HepG2 (cell line): ENCODE results near the gene STXBP2. TPM values are rescaled to one million over a fixed set of nuclear protein-coding genes. Genes with fewer than 3 reads are reported as not detected.

Experiments
- ATF5 ChIP-seq: sonication (generic); formaldehyde crosslinking; IDR thresholded peaks from 2 replicates; pipeline ENCODE4 v1.4.0; 2020; ENCODE audit warnings: mild to moderate bottlenecking, low read depth, missing genetic modification reagents
- ELF4 ChIP-seq: sonication (generic); formaldehyde crosslinking; IDR thresholded peaks from 2 replicates; pipeline ENCODE4 v1.5.0; 2020; ENCODE audit warnings: missing genetic modification reagents, mild to moderate bottlenecking, moderate library complexity, borderline replicate concordance
- HDAC1 ChIP-seq: sonication (generic); formaldehyde crosslinking; IDR thresholded peaks from 2 replicates; pipeline ENCODE4 v1.5.1; 2020; ENCODE audit warnings: mild to moderate bottlenecking, missing genetic modification reagents
- IRF9 ChIP-seq: sonication (generic); formaldehyde crosslinking; IDR thresholded peaks from 2 replicates; pipeline ENCODE4 v1.8.0; 2022; ENCODE audit warnings: missing genetic modification reagents, mild to moderate bottlenecking, borderline replicate concordance
- MED8 ChIP-seq: sonication (generic); formaldehyde crosslinking; IDR thresholded peaks from 2 replicates; pipeline ENCODE4 v1.8.1; 2023; ENCODE audit warnings: mild to moderate bottlenecking, missing genetic modification reagents; ENCODE audit not compliant: insufficient replicate concordance
- REST ChIP-seq, 2 experiments: IDR thresholded peaks; 2 replicates each; pipeline ENCODE4 v1.6.1; 2011 to 2012; ENCODE audit warnings: low read length in 2 of 2, borderline replicate concordance in 1 of 2, low read depth in 1 of 2, mild to moderate bottlenecking in 1 of 2, moderate library complexity in 1 of 2
- RXRB ChIP-seq: IDR thresholded peaks from 2 replicates; pipeline ENCODE4 v1.6.1; 2016; ENCODE audit warnings: borderline replicate concordance, missing genetic modification reagents, missing compliant biosample characterization
- U2AF1 ChIP-seq: fragments of 200-400 bp; formaldehyde crosslinking; optimal IDR thresholded peaks from 2 replicates; pipeline ENCODE3; 2017; ENCODE audit warnings: mild to moderate bottlenecking, low read depth, low read length
- ZMYM4 ChIP-seq: sonication (generic); formaldehyde crosslinking; IDR thresholded peaks from 2 replicates; pipeline ENCODE4 v1.8.1; 2023; ENCODE audit warnings: mild to moderate bottlenecking, missing genetic modification reagents
- ZNF274 ChIP-seq: sonication (generic); formaldehyde crosslinking; IDR thresholded peaks from 2 replicates; pipeline ENCODE4 v1.5.1; 2020; ENCODE audit warnings: mild to moderate bottlenecking, missing genetic modification reagents
- polyA plus RNA-seq, 8 experiments: library from polyadenylated mRNA; depleted of rRNA in 3 of 8; stranded (reverse) in 7 of 8; unstranded in 1 of 8; fragments of >200 nt; fragmentation: Illumina TruSeq in 4 of 8; extraction: Trizol in 4 of 8; gene quantifications; 2 replicates each; pipeline versions ENCODE4 v1.2.1 to v1.2.3, GENCODE V29; 2011 to 2016; ENCODE audit warnings: low read depth in 4 of 8, missing spikeins in 1 of 8, mixed read lengths in 1 of 8; ENCODE audit not compliant: insufficient read depth in 1 of 8
- total RNA-seq, 5 experiments: library from RNA; depleted of rRNA; stranded (reverse); fragments of >200 nt; fragmentation: Illumina TruSeq; extraction: Trizol; gene quantifications; 2 replicates each; pipeline ENCODE4 v1.2.3, GENCODE V29; 2016; ENCODE audit warnings: low read depth in 1 of 5
- TF ChIP-seq, protein P1 (sequence below): sonication (generic); formaldehyde crosslinking; IDR thresholded peaks from 2 replicates; pipeline ENCODE4 v1.4.0; 2020; ENCODE audit warnings: missing genetic modification reagents
- TF ChIP-seq, protein P2 (sequence below): sonication (generic); formaldehyde crosslinking; IDR thresholded peaks from 2 replicates; pipeline ENCODE4 v1.4.0; 2020; ENCODE audit warnings: missing genetic modification reagents, low read depth, mild to moderate bottlenecking, borderline replicate concordance

Gene STXBP2
- total and polyA plus RNA-seq, 2 of the 13 experiments (the other 11 are each of a cell fraction or from before 2014, with no cell fraction given) = 22.8 to 40.1 TPM

GRCh38 chr19:7652061-7652641 is 15.2 kb downstream of the STXBP2 start (continued):
- TF ChIP-seq, protein P1, sequence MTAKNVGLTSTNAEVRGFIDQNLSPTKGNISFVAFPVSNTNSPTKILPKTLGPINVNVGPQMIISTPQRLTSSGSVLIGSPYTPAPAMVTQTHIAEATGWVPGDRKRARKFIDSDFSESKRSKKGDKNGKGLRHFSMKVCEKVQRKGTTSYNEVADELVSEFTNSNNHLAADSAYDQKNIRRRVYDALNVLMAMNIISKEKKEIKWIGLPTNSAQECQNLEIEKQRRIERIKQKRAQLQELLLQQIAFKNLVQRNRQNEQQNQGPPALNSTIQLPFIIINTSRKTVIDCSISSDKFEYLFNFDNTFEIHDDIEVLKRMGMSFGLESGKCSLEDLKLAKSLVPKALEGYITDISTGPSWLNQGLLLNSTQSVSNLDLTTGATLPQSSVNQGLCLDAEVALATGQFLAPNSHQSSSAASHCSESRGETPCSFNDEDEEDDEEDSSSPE (CRISPR knock-in tag) = peak; percentile 60
- TF ChIP-seq RXRB (CRISPR knock-in tag) (peak; percentile 100), ELF4 (no peak), ATF5 (CRISPR knock-in tag) (no peak), IRF9 (CRISPR knock-in tag) (no peak), ZNF274 (CRISPR knock-in tag) (no peak), HDAC1 (CRISPR knock-in tag) (peak; percentile 91), MED8 (no peak), ZMYM4 (CRISPR knock-in tag) (peak; percentile 67), REST (IDR thresholded peaks at IDR 0.05; ENCODE audit: borderline replicate concordance in 1 of 2, low read depth in 1 of 2, low read length in 2 of 2) (peak in 1 of 2 experiments; percentile 37; a peak in 1 of 4 replicates), U2AF1 (no peak)
- TF ChIP-seq, protein P2, sequence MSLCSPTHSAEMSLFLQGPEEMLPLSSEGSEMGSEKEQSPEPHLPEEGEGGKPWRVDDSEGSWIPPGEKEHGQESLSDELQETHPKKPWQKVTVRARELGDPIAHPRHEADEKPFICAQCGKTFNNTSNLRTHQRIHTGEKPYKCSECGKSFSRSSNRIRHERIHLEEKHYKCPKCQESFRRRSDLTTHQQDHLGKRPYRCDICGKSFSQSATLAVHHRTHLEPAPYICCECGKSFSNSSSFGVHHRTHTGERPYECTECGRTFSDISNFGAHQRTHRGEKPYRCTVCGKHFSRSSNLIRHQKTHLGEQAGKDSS = no peak
